Stimulated activated CD8-positive, alpha-beta memory T cell treated with anti-CD3 and anti-CD28 coated beads, Interleukin-12 subunit alpha, Interleukin-12 subunit beta, amount 100 ng/mL, for 1 hour (primary cell): ENCODE results near the gene DENND6A.
A peak's percentile ranks its signal among the peaks of the same experiment; 100 is the strongest.
"Not testable (repeated sequence)": the region's sequence is repeated elsewhere in the genome, so short reads cannot be mapped to it uniquely, and the experiment has no call there.

Experiments used
- DNase-seq: peaks from one replicate; pipeline ENCODE4 v3.0.0-alpha.2; 2020; ENCODE audit warnings: low read depth

Gene DENND6A

GRCh38 chr3:57637391-57637790 is 55.5 kb downstream of the DENND6A start:
- DNase-seq = no peak

GRCh38 chr3:57634259-57634658 is 58.6 kb downstream of the DENND6A start:
- not testable (repeated sequence) for DNase-seq

GRCh38 chr3:57627976-57628375 is 64.9 kb downstream of the DENND6A start:
- no peak for DNase-seq

DNA sequence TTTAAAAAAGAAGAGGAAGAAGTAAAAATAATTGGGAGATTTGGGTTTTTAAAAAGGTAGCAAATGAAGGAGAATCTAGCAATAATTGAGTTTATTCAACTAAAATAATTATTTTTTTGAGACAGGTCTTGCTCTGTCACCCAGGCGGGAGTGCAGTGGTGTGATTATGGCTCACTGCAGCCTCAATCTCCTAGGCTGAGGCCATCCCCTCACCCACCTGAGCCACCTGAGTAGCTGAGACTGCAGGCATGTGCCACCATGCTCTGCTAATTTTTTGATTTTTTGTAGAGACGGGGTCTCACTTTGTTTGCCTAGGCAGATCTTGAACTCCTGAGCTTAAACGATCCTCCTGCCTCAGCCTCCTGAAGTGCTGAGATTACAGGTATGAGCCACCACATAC is 68.1 kb downstream of the DENND6A start:
- DNase-seq = no peak

GRCh38 chr3:57622362-57622761 is 70.5 kb downstream of the DENND6A start:
- no peak for DNase-seq

DNA sequence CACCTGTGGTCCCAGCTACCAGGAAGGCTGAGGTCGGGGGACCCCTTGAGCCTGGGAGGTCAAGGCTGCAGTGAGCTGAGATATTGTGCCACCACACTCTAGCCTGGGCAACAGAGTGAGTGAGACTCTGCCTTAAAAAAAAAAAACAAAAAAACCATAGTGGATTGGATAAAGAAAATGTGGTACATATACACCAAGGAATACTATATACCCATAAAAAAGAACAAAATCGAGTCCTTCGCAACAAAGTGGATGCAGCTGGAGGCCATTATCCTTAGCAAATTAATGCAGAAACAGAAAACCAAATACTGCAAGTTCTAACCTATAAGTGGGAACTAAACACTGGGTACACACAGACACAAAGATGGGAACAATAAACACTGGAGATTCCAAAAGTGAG is 75.1 kb downstream of the DENND6A start:
- no peak for DNase-seq

DNA sequence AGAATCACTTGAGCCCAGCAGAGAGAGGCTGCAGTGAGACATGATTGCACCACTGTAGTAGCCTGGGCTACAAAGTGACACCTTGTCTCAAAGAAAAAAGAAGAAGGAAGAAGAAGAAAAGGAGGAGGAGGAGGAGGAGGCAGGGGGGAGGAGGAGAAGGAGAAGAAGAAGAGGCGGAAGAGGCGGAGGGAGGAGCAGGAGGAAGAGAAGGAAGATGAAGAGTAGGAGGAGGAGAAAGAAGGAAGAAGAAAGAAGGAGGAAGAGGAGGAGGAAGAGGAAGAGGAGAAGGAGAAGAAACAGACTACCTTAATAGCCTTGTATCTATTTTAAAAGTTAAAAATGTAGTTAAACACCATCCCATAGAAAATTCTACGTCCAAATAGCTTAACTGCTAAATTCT is 76.6 kb downstream of the DENND6A start:
- DNase-seq = no peak

GRCh38 chr3:57611870-57612269 is 81.0 kb downstream of the DENND6A start:
- not testable (repeated sequence) for DNase-seq

DNA sequence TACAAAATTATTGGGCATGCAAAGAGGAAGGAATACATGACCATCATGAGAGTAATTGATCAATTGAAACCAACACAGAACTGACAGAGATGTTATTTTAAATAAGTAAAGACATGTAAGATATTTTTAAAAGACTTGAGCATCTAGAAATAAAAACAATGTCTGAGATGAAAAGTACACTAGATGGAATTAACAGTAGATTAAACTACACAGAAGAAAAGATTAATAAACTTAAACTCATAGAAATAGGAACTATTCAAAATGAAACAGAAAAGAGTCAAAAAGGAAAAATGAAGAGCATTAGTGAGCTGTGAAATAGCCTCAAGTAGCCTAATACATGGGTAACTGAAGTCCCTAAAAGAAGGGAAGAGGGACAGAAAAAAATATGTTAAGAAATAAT is 87.2 kb downstream of the DENND6A start:
- no peak for DNase-seq

DNA sequence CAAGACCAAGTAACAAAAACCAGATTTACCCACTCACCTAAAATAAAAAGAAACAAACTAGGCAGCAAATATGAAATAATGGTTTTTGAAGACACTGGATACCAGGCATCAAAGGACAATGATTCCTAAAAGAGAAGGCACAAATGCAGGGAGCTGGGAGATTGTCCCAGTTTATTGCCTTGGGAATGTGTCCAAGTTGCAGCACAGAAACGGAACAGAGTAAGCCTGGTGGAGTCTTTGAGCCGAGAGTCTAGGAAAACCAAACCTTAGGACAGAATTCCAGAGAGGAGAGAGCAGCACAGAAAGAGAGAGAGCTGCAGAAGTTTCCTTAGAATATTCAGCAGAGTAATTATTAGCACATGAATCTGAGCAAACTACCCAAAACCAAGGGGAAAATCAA is 87.9 kb downstream of the DENND6A start:
- no peak for DNase-seq

- DNase-seq = no peak
Observed at GRCh38 chr3:57600195-57600594, 92.7 kb downstream of the DENND6A start.

GRCh38 chr3:57598765-57599360 is 94.0 kb downstream of the DENND6A start:
- DNase-seq = no peak

DNA sequence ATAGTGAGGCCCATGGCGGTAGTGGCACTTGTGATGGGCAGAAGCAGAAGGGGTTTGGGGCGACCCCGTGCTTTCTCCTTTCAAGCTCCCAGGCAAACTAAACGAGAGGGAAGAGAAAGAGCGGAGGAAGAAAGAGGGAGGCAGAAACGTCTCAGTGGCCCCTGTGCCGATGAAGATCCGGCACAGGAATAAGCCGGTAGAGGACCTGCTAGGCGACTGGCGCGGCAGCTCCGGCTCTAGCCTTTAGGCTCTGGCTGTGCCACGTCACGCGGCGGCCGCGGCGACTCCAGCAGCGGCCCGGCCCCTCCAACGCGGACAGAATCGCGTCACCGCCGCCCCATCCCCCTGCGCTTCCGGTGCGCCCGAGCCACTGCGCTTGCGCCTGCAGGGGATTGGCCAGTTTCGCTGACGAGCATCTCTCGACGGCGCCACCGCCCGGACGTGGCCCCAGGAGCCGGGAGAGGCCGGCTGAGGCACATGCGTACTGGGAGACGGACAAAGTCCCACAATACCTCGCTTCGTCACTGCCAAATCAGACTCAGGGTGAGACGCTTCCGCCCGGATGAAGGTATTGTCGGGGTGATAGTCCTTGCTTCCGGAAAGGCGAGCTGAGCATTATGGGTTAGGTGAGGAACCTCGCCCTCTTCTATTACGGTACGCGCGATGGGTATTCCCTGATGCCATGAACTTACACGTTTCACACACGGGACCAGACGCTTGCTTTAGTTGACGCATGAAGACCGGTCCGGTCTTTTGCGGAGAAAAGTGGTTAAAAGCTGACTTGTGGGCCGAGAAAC is 95.6 kb downstream of the DENND6A start, which contains the start of gene ARF4:
TSS of gene ARF4 (minus strand) at position 218 of the 797 bp plus-strand sequence. CDS start at position 14, 204 bp downstream.
- peak; percentile 99 for DNase-seq

GRCh38 chr3:57596495-57597126 is 96.3 kb downstream of the DENND6A start:
- DNase-seq = peak; percentile 49

DNA sequence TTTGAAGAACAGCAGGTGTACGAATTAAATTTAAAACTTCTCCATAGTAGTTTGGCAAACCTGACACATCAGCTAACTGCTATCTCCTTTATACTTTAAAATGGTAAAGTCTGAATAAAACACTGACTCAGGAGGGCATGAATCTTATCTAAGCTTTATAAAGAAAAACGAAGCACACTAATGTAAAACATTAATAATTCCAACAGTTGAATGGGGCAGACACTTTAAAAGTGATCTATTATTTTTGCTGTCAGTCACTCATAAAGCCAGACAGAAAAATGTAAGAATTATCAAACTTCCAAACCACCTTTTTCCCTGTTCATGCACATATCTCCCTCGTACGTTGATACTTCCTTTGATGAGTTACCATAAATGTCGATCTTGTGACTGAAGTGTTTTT is 98.3 kb downstream of the DENND6A start:
- DNase-seq = no peak

DNA sequence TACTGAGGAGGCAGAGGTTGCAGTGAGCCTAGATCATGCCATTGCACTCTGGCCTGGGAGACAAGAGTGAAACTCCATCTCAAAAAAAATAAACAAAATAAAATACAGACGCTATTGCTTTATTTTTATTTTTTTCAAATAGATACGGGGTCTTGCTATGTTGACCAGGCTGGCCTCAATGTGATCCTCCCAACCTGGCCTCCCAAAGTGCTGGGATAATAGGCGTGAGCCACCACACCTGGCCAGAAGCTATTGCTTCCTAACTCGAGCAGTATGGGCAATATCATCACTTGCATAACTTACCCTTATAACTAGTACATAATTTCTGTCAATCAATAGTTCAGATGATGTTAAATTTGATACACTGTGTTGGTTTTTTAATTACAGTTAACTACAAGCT is 98.7 kb downstream of the DENND6A start:
- DNase-seq = no peak

- no peak for DNase-seq
Observed at GRCh38 chr3:57592306-57592705, 100.6 kb downstream of the DENND6A start.

GRCh38 chr3:57587905-57588304 is 105.0 kb downstream of the DENND6A start:
- DNase-seq = no peak

DNA sequence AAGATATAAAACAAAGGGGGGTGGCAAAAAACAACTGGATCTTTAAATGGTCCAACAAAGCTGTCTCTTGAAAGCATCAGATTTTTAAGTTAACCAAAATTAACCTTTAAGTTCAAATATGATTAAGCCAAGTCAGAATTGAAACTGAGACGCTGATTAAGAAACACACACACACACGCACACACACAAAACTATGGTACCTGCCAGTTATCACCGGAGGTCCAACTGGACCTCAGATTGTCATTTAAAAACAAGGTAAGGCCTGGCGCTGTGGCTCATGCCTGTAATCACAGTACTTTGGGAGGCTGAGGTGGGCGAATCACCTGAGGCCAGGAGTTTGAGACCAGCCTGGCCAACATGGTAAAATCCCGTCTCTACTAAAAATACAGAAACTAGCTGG is 106.1 kb downstream of the DENND6A start:
- no peak for DNase-seq

DNA sequence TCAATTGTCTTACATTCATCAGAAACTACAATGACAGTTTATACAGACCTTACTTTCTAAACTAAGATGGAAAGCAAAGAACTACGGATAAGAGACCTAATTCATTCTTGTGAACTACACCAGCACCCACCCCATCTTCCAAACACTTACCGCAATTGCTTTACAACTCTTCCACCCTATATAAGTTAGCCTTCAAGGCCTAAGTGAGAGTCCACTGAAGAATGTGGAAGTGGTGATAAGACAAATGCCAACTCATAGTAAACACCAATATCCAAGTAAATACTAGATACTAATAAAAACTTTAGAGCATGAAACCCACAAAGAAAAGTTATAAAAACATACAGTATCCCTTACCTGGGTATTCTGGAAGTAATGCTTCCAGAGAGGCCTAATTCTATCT is 109.3 kb downstream of the DENND6A start:
- DNase-seq = no peak

DNA sequence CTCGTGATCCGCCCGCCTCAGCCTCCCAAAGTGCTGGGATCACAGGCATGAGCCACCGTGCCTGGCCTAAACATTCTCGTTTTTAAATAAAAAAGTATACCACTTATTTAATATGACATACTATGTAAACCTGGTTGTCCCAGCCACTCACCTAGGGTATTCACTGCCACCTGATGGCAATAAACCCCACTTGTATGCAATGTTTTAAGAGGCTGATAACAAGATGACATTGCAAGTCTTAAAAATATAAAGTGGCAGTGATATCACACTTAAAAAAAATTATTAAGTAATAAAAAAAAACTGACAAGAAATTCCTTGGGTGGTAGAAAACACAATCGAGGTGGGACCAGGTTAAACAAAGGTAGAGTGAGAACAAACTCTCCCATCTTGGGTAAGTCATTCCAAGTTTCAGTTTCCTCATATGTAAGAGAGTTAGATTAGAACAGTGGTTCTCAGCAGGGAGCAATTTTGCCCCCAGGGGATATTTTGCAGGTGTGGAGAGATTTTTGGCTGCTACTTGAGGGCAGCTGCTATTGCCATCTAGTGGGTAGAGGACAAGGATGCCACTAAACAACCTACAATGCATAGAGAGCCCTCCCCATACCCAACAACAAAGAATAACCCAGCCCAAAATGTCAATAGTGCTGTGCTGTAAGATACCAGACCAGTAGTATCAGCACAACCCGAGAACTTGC is 110.3 kb downstream of the DENND6A start:
- DNase-seq = no peak

DNA sequence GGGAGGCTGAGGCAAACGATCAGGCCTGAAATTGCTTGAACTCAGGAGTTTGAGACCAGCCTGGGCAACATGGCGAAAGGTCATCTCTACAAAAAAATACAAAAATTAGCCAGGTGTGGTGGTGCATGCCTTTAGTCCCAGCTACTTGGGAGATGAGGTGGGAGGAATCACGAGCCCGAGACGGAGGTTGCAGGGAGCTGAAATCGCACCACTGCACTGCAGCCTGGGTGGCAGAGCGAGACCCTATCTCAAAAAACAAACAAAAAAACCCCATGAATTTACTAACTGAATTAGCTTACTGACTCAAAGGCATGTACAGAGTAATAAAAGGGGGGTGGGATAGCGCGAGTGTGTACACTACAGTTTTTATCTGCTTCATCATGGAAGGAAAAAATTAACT is 115.1 kb downstream of the DENND6A start:
- DNase-seq = no peak
